ENCODE results near the gene GTF3C1.

GTF3C1 gene

DNA sequence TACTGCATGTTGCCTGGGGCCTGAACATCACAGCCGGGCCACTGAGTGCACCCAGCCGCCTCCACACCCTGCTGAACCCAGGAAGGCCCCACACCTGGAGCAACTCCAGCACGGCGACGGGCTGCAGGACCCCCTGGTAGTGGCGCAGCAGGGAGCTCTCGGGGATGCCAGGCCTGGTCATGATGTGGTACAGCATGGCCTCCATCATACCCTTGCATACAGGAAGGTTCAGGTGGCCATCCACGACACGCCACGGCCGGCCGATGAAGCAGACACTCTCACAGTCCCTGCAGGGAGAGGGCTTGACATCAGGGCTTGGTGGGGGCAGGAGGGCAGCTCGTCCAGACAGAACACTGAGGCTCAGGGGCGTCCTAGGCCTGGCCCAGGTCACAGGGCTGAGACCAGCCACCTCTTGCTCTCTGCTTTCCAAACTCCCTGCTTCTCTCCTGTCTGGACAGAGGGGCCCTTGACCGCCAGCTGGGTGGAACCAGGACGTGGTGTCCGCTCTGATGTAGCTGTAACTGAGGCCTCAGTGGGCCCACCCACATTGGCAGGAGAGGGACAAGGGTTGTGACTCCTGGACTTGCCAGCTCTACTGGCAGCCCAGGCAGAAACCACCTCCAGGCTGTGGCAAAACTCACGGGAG, 87.4 kb downstream of the GTF3C1 start:
- TF ChIP-seq MYC (IDR thresholded peaks at IDR 0.05; ENCODE audit: low read depth, low read length) (no peak), POLR2A (IDR thresholded peaks at IDR 0.05; ENCODE audit: extremely low read depth, insufficient read length) (no peak)
- TF ChIP-seq, protein P1, sequence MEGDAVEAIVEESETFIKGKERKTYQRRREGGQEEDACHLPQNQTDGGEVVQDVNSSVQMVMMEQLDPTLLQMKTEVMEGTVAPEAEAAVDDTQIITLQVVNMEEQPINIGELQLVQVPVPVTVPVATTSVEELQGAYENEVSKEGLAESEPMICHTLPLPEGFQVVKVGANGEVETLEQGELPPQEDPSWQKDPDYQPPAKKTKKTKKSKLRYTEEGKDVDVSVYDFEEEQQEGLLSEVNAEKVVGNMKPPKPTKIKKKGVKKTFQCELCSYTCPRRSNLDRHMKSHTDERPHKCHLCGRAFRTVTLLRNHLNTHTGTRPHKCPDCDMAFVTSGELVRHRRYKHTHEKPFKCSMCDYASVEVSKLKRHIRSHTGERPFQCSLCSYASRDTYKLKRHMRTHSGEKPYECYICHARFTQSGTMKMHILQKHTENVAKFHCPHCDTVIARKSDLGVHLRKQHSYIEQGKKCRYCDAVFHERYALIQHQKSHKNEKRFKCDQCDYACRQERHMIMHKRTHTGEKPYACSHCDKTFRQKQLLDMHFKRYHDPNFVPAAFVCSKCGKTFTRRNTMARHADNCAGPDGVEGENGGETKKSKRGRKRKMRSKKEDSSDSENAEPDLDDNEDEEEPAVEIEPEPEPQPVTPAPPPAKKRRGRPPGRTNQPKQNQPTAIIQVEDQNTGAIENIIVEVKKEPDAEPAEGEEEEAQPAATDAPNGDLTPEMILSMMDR (IDR thresholded peaks at IDR 0.05; ENCODE audit: low read depth, low read length) = no peak
- TF ChIP-seq, protein P2, sequence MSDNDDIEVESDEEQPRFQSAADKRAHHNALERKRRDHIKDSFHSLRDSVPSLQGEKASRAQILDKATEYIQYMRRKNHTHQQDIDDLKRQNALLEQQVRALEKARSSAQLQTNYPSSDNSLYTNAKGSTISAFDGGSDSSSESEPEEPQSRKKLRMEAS (IDR thresholded peaks at IDR 0.05; ENCODE audit: low read depth, low read length) = no peak
- no peak for DNase-seq (ENCODE audit: low read depth)
- no peak overlapping the region for H3K4me3 ChIP-seq (ENCODE audit: low read depth, low read length)

DNA sequence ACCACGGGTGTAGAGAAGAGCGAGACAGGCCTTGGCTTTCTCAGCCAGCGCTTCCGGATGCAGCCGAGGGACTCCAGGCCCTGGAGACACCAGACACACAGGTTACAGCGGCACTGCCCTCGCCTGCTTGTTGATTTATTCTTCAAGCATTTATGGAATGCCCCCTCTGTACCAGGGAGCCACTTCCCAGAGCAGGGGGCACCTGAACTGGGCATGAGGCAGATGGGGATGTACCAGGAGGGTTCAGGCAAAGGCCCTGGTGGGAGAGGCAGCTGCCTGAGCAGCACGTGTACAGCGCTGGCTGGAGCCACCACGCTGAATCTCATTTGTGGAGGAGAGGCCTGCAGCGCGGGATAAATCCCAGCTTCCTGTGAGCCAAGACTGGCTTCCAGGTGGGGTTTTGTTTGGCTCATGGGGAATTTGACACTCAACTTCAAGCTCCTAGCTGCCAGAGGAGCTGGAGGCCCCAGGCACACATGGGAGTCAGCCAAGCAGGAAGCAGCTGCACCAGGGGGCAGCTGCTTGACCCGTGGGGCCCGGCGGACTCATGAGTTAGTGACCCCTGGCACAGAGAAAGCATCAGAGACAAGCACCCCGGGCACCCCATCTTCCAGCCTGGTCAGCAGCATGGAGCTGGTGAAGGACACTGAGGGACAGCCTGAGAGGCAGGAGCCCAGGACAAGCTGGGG, 88.1 kb downstream of the GTF3C1 start:
- TF ChIP-seq, protein P2 (IDR thresholded peaks at IDR 0.05; ENCODE audit: low read depth, low read length) = no peak
- no peak for TF ChIP-seq MYC (IDR thresholded peaks at IDR 0.05; ENCODE audit: low read depth, low read length)
- TF ChIP-seq, protein P1 (IDR thresholded peaks at IDR 0.05; ENCODE audit: low read depth, low read length) = no peak
- TF ChIP-seq POLR2A (IDR thresholded peaks at IDR 0.05; ENCODE audit: extremely low read depth, insufficient read length) = no peak
- no peak for DNase-seq (ENCODE audit: low read depth)
- H3K4me3 ChIP-seq (ENCODE audit: low read depth, low read length) = no peak overlapping the region

DNA sequence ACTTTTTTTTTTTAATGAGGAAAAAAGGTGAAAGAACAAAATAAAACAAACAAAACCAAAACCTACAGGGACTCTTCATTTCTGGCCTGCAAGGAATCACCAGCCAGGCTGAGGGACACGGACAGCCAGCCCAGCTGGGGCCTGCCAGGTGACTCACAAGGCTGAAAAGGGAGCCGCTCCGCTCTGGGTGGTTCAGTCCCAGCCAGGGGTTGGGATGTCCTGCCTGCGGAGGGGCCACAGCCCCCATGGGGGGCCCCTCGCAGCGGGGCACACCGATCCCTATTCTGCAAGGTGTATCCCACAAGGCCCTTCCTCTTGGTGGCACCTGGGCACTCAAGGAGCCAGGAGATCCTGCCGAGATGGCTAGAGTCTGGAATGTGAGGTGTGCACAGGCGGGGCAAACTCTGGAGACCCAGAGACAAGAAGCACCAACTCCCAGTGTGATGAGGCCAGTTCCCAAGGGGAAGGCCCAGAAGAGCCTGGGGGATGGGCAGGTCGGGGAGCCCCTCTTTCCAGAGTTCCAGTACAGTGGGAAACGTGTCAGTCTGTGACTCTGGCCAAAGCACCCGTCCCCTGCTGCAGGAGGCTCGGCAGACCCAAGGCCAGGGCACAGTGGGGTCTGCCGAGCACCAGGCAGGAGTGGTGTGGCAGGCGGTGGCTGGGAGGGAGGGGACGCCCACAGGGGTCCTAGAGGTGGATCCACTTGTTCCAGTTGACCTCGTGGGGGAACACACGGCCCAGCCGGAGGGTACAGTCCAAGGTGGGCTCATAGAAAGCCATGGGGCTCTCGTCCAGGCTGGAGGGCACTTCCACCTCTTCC, 88.8 kb downstream of the GTF3C1 start:
- no peak for DNase-seq (ENCODE audit: low read depth)
- TF ChIP-seq, protein P2 (IDR thresholded peaks at IDR 0.05; ENCODE audit: low read depth, low read length) = no peak
- no peak for TF ChIP-seq MYC (IDR thresholded peaks at IDR 0.05; ENCODE audit: low read depth, low read length)
- TF ChIP-seq, protein P1 (IDR thresholded peaks at IDR 0.05; ENCODE audit: low read depth, low read length) = no peak
- no peak for TF ChIP-seq POLR2A (IDR thresholded peaks at IDR 0.05; ENCODE audit: extremely low read depth, insufficient read length)
- no peak overlapping the region for H3K4me3 ChIP-seq (ENCODE audit: low read depth, low read length)

DNA sequence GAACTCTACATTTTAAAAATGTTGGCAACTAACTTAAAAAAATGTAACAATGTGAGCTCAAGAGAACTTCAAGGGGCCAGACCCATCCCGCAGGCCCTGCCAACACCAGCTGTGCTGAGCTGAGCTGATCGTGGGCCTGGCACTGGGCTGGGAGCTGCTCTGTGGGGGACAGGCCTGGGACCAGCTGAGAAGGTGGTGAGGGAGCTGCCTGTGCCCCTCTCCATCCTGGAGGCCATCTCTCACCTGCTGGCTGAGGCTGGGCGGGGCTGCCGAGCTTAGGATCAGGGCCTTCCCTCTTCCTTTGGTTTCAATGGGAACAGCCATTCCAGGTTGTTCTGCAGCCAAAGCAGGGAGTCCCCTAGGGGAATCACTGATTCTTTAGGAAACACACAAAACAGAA, 89.5 kb downstream of the GTF3C1 start:
- H3K4me3 ChIP-seq (ENCODE audit: low read depth, low read length) = no peak overlapping the region
- no peak for DNase-seq (ENCODE audit: low read depth)
- TF ChIP-seq POLR2A (IDR thresholded peaks at IDR 0.05; ENCODE audit: extremely low read depth, insufficient read length) = no peak
- TF ChIP-seq, protein P1 (IDR thresholded peaks at IDR 0.05; ENCODE audit: low read depth, low read length) = no peak
- no peak for TF ChIP-seq MYC (IDR thresholded peaks at IDR 0.05; ENCODE audit: low read depth, low read length)
- TF ChIP-seq, protein P2 (IDR thresholded peaks at IDR 0.05; ENCODE audit: low read depth, low read length) = no peak

DNA sequence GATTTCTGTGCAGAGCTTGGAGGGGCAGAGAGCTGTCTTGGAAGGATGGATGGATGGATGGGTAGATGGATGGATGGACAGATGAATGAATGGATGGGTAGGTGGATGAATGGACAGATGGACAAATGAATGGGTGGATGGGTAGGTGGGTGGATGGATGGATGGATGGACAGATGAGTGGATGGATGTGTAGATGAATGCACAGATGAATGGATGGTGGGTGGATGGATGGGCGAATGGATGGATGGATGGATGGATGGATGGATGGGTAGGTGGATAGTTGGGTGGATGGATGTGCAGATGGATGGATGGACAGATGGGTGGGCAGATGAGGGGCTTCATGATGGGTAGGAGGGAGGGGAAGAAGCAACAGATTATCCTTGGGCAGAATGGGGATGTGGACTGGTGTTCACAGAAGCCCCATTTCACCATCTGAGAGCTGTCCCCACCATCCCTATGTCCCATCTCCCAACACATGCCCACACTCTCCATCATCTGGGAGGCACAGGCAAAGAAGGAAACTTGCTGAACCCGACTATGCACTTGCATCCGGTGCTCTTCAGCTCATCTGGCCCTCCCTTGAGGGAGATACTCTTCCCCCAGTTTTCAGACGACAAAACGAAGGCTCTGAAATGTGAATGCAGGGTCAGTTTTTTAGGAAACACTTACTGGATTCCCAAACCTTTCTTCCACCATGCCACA, 90.6 kb downstream of the GTF3C1 start:
- TF ChIP-seq, protein P1 (IDR thresholded peaks at IDR 0.05; ENCODE audit: low read depth, low read length) = no peak
- TF ChIP-seq MYC (IDR thresholded peaks at IDR 0.05; ENCODE audit: low read depth, low read length) (no peak), POLR2A (IDR thresholded peaks at IDR 0.05; ENCODE audit: extremely low read depth, insufficient read length) (no peak)
- TF ChIP-seq, protein P2 (IDR thresholded peaks at IDR 0.05; ENCODE audit: low read depth, low read length) = no peak
- DNase-seq (ENCODE audit: low read depth) = no peak
- H3K4me3 ChIP-seq (ENCODE audit: low read depth, low read length) = no peak overlapping the region

Measured in NB4 (cell line).